K562 (cell line): ENCODE measurements around the gene BLOC1S3. TPM values are rescaled to one million over a fixed set of nuclear protein-coding genes. Genes with fewer than 3 reads are reported as not detected.

ENCODE experiments used
- CLOCK ChIP-seq: fragments of 250-450 bp; sonication (Bioruptor Pico); IDR thresholded peaks from 2 replicates; pipeline ENCODE4 v1.4.0; 2020; ENCODE audit warnings: mild to moderate bottlenecking, moderate library complexity, borderline replicate concordance
- CSDE1 ChIP-seq, 2 experiments: fragments of 450-650 bp; IDR thresholded peaks; 2 replicates each; pipeline ENCODE4 v1.6.1; 2016; ENCODE audit warnings: mild to moderate bottlenecking in 1 of 2
- FOXK2 ChIP-seq, 2 experiments: fragments of 450-650 bp; IDR thresholded peaks in 1 of 2; conservative IDR thresholded peaks in 1 of 2; 2 replicates each; pipeline ENCODE4 v1.6.1; 2016; ENCODE audit warnings: low read depth in 2 of 2, mild to moderate bottlenecking in 1 of 2
- HDGF ChIP-seq: fragments of 450-650 bp; IDR thresholded peaks from 2 replicates; pipeline ENCODE4 v1.6.1; 2016
- MECOM ChIP-seq: fragments of 250-450 bp; sonication (Bioruptor Pico); IDR thresholded peaks from 2 replicates; pipeline ENCODE4 v1.8.0; 2022; ENCODE audit warnings: inconsistent platforms
- MNT ChIP-seq, 2 experiments: fragments of 450-650 bp; conservative IDR thresholded peaks; 2 replicates each; pipeline ENCODE4 v1.6.1; 2017; ENCODE audit warnings: mild to moderate bottlenecking in 2 of 2, moderate library complexity in 2 of 2
- RAD51 ChIP-seq: fragments of 450-650 bp; IDR thresholded peaks from 2 replicates; pipeline ENCODE4 v1.7.1; 2016; ENCODE audit warnings: low read depth, mild to moderate bottlenecking, borderline replicate concordance
- RFX5 ChIP-seq: IDR thresholded peaks from 2 replicates; pipeline ENCODE4 v1.6.1; 2011; ENCODE audit warnings: low read depth, mild to moderate bottlenecking, improper control_type of control experiment, low read length
- SMARCC2 ChIP-seq: fragments of 450-650 bp; IDR thresholded peaks from 2 replicates; pipeline ENCODE4 v1.6.1; 2017; ENCODE audit warnings: antibody characterized with exemption, moderate library complexity, mild to moderate bottlenecking, low read depth
- THRAP3 ChIP-seq: fragments of 450-650 bp; IDR thresholded peaks from 2 replicates; pipeline ENCODE4 v1.6.1; 2016; ENCODE audit warnings: mild to moderate bottlenecking, inconsistent platforms, borderline replicate concordance
- VEZF1 ChIP-seq: fragments of 200-800 bp; sonication (Bioruptor generic); IDR thresholded peaks from 2 replicates; pipeline ENCODE4 v1.6.1; 2017; ENCODE audit warnings: missing genetic modification characterization, missing compliant biosample characterization
- ZBTB12 ChIP-seq: fragments of 250-450 bp; sonication (Bioruptor Pico); IDR thresholded peaks from 2 replicates; pipeline ENCODE4 v1.4.0; 2020
- polyA plus RNA-seq, 8 experiments: library from polyadenylated mRNA; depleted of rRNA in 4 of 8; stranded (reverse) in 5 of 8; unstranded in 3 of 8; fragments of >200 nt; fragmentation: Nextera tagmentation in 2 of 8; fragmentation: Illumina TruSeq in 1 of 8; extraction: Ambion mirVana in 2 of 8; extraction: Trizol in 1 of 8; gene quantifications; 2 replicates each; pipeline versions ENCODE4 v1.2.1 to v1.2.3, GENCODE V29; 2011 to 2014; ENCODE audit warnings: inconsistent platforms in 1 of 8, missing spikeins in 1 of 8
- total RNA-seq, 7 experiments: library from RNA; depleted of rRNA in 6 of 7; stranded (reverse); fragments of >200 nt in 6 of 7; fragmentation: Illumina TruSeq in 2 of 7; extraction: Trizol in 2 of 7; gene quantifications; 2 replicates each; pipeline versions ENCODE4 v1.2.1 to v1.2.3, GENCODE V29; 2011 to 2021; ENCODE audit warnings: low replicate concordance in 1 of 7

The BLOC1S3 gene
- total and polyA plus RNA-seq, 9 of the 15 experiments (the other 6 are each of a cell fraction or from before 2014, with no cell fraction given), result 3.9 to 20.2 (median 10.4) TPM

- TF ChIP-seq CLOCK (CRISPR knock-in tag) (peak; percentile 99), ZBTB12 (CRISPR knock-in tag) (peak; percentile 81), HDGF (no peak), SMARCC2 (no peak), VEZF1 (CRISPR knock-in tag) (peak; percentile 79), RAD51 (peak; percentile 98), FOXK2 (conservative IDR thresholded peaks at IDR 0.05 in 1 of 2, IDR thresholded peaks at IDR 0.05 in 1 of 2; ENCODE audit: low read depth in 2 of 2) (peak; percentile 98 to 99), MECOM (CRISPR knock-in tag) (no peak), RFX5 (peak; percentile 99), MNT (conservative IDR thresholded peaks at IDR 0.05) (peak; percentile 100), THRAP3 (no peak), CSDE1 (IDR thresholded peaks at IDR 0.05) (no peak)
Measured at GRCh38 chr19:45178262-45179071, at the start of gene BLOC1S3 (continued).
